ENCODE measurements around the gene ERVFRD-1.
"Not testable (repeated sequence)": the region's sequence is repeated elsewhere in the genome, so short reads cannot be mapped to it uniquely, and the experiment has no call there.

Gene ERVFRD-1

DNA sequence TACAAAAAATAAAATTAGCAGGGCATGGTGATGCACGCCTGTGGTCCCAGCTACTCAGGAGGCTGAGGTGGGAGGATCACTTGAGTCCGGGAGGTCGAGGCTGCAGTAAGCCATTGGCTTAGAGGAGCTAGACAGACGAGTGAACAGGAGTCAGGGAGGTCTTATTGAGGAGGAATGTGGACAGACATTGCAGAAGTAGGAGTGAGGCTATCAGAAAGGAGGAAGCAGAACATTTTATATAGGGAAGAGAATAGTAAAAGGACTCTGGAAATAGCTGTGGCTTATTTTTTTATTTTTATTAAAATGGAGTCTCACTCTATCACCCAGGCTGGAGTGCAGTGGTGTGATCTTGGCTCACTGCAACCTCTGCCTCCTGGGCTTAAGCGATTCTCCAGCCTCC, 20.4 kb downstream of the ERVFRD-1 start:
- DNase-seq (ENCODE audit: low spot score): not testable (repeated sequence)

DNA sequence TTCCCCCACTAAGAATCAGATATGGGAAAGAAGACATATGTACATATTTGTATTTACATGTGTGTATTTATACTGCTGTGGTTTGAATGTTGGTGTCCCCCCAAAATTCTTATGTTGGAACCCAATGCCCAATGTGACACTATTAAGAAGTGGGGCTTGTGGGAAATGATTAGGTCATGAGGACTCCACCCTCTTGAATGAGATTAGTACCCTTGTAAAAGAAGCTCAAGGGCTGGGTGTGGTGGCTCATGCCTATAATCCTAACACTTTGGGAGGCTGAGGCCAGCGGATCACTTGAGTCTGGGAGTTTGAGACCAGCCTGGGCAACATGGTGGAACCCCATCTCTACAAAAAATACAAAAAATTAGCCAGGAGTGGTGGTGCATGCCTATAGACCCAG, 21.8 kb downstream of the ERVFRD-1 start:
- DNase-seq (ENCODE audit: low spot score): no peak

DNA sequence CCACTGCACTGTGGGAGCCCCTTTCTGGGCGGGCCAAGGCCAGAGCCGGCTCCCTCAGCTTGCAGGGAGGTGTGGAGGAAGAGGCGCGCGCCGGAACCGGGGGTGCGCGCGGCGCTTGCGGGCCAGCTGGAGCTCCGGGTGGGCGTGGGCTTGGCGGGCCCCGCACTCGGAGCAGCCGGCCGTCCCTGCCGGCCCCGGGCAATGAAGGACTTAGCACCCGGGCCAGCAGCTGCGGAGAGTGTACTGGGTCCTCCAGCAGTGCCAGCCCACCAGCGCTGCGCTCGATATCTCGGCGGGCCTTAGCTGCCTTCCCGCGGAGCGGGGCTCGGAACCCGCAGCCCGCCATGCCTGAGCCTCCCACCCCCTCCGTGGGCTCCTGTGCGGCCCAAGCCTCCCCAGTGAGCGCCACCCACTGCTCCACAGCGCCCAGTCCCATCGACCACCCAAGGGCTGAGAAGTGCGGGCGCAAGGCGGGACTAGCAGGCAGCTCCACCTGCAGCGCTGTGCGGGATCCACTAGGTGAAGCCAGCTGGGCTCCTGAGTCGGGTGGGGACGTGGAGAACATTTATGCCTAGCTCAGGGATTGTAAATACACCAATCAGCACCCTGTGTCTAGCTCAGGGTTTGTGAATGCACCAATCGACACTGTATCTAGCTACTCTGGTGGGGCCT, 24.2 kb downstream of the ERVFRD-1 start:
- not testable (repeated sequence) for DNase-seq (ENCODE audit: low spot score)

DNA sequence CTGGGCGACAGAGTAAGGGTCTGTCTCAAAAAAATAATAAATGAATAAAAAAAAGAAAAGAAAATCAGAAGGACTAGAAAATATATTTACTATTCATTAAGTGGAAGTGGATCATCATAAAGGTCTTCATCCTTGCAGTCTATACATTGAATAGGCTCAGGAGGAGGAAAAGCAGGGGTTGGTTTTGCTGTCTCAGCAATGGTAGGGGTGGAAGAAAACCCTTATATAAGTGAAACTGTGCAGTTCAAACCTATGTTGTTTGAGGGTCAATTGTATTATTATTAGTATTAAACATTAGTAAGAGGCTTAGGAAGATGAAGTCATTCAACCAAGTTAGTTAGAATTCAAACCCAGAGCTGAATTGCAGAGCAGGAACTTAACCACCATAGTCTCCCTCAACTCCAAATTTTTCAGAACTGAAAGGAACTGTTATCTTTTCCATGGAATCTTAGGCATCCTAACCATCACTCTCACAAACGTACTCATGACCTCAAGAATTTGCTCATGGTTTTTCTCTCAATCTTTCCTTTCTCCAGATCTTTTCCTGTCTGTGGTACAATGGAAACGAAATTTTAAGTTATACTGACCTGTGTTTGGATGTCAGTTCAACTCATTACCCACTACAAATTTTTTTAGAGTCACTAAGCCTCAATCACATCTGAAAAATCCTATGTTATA, 25.6 kb downstream of the ERVFRD-1 start:
- peak; percentile 80 for DNase-seq (ENCODE audit: low spot score)

DNA sequence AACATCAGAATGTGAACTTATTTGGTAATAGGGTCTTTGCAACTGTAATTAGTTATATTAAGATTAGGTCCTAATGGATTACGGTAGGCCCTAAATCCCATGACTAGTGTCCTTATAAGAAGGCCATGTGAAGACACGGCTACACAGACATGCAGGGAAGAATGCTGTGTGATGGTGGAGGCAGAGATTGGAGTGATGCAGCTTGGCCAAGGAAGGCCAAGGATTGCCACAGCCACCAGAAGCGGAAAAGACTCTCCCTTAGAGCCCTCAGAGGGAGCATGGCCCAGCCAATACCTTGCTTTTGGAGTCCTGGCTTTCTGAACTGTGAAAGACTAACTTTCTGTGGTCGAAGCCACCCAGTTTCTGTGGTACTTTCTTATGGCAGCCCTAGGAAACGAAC, 27.6 kb downstream of the ERVFRD-1 start:
- no peak for DNase-seq (ENCODE audit: low spot score)

DNA sequence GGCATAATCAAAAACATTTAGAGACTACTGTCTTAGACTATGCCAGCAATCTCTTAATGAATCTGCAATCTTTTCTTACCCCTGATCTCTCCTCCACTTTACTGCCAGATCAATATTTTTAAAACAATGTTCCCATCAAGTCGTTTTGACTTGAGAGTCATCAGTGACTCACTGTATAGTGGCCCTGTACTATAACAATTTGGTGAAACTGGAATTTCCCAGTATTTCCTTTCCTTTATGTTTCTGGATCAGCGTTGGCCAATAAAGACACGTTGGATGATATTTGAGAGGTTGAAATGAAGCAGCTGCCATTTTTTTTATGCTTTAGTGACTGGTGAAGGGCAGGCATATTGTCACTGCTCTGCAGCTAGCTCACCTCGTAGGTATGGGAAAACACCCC, 28.0 kb downstream of the ERVFRD-1 start:
- no peak for DNase-seq (ENCODE audit: low spot score)

DNA sequence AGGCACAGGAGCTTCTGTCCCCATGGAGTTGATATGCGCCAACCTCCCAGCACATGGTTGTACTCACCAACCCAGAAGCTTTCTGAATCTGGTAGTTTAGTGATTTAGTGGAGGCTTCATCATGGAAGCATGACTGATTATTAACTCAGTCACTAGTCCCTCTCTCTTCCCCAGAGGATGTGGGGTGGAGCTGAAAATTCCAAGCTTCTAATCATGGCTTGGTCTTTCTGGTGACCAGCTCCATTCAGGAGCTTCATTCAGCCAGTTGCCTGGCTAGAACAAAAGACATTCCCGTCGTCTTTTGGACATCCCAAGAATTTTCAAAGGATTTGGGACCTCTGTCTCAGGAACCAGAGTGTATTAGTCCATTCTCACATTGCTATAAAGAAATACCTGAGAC, 31.2 kb downstream of the ERVFRD-1 start:
- no peak for DNase-seq (ENCODE audit: low spot score)

DNA sequence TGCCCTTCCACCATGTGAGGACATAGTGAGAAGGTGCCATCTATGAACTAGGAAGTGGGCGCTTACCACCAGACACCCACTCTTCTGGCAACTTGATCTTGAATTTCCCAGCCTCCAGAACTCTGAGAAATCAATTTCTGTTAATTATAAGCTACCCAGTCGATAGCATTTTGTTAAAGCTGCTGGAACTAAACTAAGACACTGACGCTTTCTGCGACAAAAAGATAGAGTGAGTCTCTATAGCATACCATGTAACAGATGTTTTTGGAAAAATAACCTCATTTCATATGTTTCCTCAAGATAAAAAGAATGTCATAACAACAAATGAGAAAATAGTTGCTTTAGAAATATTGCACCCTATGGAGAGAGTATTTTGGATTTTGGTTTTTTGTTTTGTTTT, 33.3 kb downstream of the ERVFRD-1 start:
- DNase-seq (ENCODE audit: low spot score): no peak

DNA sequence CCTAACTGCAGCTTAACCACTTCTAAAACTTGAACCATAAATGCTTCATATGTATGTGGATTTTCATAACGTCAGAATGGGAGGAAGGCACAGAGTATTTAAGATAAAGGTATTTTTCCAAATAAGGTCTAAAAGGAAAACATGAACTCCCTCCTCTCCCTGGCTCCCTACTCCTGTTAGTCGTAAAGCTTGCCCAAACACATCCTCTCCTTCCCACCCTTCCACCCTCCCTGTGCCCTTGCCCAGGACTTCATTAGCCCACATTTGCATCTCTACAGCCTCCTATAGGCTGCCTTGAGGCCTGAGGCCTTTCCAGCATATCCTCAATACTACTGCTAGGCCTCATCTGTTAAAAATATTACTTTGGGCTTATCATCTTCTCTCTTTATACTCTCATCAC, 35.0 kb downstream of the ERVFRD-1 start:
- DNase-seq (ENCODE audit: low spot score): no peak

DNA sequence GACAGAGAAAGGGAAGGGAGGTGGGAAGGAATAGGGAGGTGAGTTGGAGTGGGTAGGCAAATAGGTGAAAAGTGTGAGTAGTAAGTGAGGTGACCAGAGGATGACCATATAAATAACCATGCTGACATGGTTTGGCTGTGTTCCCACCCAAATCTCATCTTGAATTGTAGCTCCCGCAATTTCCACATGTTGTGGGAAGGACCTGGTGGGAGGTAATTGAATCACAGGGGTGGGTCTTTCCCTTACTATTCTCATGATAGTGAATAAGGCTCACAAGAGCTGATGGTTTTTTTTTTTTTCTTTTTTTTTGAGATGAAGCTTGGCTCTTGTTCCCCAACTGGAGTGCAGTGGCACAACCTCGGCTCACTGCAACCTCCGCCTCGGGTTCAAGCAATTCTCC, 39.4 kb downstream of the ERVFRD-1 start:
- DNase-seq (ENCODE audit: low spot score): no peak

DNA sequence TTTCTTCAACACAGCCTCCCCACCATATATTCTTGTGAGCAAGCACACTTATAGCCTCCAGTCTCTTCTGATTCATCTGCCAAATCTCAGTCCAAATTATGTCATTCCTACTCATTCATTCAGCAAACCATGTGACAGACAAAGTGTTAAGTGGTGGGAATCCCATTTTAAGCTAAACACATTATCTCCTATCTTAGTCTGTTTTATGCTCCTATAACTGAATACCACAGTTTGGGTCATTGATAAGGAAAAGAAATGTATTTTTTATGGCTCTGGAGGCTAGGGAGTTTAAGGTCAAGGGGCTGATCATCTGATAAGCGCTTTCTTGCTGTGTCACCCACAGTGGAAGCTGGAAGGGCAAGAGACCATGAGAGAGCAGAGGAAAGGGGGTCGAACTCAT, 41.8 kb downstream of the ERVFRD-1 start:
- no peak for DNase-seq (ENCODE audit: low spot score)

DNA sequence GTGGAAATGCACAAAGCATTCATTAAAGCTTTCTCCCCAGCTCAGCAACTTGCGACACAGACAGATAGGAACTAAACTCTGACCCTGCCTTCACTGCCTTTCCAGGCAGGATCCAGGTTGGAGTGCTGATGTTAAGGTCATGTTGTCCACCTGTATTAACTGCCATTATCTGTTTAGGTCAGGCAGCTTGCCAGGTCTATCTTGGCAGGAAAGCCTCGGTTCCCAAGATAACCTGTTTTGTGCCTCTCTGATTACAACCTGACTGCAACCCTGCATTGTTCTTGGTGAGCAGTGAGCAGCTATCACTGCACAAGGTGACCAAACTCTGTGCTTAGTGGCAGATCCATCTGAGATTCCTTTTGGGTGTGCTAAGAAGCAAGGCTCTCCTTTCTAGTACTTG, 44.2 kb downstream of the ERVFRD-1 start:
- DNase-seq (ENCODE audit: low spot score): no peak

DNA sequence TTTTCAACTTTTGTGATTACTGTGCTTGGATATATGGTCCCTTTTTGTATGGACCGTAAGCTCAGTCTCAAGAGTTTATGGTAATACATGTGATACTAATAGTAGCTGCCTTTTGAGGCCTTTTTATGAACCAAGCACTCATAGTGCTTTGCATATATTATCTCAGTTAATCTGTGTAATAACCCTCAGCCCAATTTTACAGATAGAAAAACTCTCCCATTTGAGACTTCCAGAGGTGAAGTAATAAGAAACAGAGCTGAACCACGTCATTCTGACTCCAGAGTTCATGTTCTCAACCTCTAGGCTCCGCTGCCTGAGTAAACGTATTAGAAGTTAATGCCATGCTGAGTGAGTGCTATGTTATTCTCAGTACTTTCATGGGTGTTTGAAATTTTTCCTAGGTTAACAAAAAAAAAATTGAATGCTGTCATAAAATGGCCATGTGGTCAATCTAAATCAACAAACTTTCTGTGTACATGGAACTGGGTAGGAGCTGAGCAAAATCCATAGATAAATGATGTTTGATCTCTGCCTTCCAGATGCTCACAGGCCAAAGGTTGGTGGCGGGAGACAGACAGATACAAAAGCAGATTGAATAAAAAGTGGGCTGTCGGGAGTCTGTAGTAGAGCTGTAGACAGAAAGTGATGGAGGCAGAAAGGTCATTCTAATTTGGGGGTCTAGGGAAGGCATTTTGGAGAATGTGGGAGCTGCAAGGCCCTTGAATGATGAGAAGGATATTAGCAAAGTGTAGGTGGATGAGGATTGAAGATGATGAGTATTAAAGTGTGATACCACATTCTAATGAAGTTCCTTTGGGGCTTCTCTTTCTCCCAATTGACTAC, 44.8 kb downstream of the ERVFRD-1 start:
- DNase-seq (ENCODE audit: low spot score): no peak

DNA sequence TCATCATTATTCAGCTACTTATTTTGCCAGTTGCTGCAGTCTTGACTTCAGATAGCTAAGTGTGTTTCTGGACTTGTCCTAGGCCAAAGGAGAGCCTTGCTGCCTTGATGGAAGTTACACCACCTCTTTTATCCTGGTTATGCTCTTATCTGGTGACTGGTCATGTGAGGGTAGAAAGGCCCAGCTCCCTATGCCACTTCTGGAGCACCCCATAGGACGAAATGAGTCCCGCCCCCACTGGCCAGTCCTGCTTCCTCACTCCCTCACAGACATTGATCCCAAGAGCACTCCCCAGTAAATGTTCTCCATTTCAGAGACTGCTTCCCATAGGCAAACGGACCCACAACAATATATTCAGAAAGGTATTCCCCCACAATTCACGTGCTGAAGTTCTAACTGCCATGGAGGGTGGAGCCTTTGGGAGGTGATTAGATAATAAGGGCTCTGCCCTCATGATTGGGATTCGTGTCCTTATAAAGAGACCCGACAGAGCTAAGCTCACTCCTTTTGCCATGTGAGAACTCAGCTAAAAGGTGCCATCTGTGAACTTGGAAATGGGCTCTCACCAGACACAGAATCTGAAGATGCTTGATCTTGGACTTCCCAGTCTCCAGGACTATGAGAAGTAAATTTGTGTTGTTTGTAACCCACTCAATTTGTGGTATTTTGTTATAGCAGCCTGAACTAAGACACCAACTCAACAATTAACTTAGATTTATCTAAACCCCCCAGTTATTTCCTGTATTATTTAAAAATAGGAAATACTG, 45.9 kb downstream of the ERVFRD-1 start:
- no peak for DNase-seq (ENCODE audit: low spot score)

DNA sequence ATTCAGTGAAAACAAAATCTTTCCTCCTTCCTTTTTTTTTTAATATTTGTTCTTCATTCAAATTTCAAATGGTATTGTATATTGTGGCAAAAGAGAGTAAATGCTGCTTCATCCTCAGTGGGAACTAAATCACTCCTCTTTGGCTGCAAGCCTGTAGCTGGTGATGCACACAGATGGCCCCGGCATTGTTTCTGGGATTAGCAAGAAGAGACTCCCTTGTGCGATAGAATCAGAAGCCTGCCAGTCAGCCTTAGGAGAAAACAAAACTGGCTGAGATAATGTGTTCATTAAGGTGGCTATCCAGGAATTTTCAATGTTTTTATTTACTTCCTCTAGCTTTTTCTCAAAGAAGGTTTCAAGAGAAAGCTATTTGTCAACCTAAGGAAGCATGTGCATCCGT, 46.7 kb downstream of the ERVFRD-1 start:
- DNase-seq (ENCODE audit: low spot score): no peak

DNA sequence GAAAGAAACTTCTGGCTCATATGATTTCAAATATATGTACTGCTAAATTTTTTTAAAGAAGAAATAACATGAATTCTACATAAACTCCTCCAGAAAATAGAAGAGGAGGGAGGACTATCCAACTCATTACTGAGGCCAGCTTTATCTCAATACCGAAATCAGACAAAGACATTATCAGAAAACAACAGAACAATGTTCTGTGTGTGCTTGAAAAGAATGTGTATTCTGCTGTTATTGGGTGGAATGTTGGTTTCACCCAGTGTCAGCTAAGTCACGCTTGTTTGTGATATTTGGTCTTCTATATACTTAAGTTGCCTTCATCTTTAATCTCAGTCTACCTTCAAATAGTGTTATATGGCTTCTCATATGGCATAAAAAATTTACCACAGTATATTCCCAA, 48.8 kb downstream of the ERVFRD-1 start:
- no peak for DNase-seq (ENCODE audit: low spot score)

DNA sequence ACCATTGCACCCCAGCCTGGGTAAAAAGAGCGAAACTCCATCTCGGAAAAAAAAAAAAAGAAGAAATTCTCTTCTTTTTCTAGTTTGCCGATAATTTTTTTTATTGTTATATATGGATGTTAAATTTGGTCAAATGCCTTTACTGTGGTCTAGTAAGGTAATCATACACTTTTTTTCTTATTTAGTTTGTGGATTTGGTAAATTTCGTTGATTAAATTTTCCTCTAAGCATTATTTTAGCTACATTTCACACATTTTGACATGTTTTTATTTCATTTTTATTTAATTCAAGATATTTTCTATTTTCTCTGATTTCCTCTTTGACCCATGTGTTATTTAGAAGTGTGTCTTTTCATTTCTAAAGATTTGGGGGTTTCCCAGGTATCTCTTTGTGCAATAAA, 49.4 kb downstream of the ERVFRD-1 start:
- DNase-seq (ENCODE audit: low spot score): no peak

DNA sequence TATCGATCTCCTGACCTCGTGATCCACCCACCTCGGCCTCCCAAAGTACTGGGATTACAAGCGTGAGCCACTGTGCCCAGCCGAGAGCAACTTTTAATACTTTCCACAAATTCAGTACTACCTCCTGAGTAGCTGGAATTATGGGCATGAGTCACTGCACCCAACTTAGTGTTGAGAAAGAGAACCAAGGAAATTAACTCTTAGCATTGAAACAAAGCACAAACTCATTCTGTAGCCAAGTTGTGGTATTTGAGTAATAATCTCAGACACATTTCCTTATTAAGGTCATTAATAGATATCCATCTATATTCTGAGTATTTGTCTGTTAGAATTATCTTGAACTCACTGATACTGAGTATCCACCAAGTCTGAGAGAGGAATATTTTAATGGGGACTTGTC, 53.1 kb downstream of the ERVFRD-1 start:
- no peak for DNase-seq (ENCODE audit: low spot score)

DNA sequence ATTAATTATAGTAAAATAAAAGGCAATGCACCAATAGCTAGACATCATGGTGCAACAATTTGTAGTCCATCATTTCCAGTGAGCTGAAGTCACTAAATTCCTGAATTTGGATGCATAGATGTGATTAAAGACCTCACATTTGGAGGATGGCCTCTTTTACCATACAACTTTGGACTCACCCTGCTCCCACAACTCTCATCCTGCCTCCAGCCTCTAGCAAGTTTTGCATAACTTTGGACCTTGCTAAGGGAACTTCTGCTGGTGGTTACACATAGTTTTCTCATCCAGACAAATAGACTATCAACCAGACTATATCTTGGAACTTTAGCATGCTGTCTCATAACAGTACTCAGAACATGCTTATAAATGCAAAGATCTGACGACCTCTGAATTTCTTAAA, 54.7 kb downstream of the ERVFRD-1 start:
- no peak for DNase-seq (ENCODE audit: low spot score)

DNA sequence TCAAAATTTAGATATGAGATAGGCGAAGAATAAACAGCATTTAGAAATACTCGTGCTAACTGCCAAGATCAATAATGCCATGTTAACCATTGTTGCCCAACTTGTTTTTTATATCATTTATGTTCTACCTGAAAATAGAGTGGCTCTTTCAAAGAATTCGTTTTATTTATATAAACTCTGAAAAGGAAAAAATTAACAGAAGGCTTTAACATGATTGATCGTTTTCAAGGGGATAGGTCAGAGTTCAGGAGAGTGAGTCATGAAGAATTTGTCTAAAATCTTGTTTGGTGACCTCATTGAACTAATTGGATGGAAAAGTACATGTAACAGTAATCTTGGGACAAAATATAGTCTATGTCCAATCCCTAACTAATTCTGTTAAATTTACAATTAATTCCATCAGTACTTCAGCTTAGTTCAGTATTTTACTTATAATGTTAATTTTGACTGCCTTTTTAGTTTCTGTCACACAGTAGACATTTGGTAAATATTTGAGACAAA, 56.3 kb downstream of the ERVFRD-1 start:
- no peak for DNase-seq (ENCODE audit: low spot score)

DNA sequence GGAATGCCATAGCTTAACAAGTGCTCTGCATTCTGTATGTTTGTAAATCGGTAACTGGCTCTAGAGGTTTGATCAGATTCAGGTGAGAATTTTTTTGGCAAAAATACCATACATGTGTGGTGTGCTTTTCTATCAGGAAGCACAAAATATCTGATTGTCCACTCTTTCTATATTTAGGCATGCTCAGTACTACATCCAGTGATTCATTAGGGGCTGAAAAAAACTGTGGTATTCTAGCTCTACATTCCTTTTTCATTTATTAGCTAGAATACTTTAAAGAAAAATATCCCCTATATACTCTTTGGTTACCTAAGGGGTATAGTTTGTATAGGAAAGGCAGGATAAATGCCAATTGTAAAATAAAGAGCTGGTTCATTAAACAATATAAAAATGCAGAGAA, 56.8 kb downstream of the ERVFRD-1 start:
- DNase-seq (ENCODE audit: low spot score): no peak

DNA sequence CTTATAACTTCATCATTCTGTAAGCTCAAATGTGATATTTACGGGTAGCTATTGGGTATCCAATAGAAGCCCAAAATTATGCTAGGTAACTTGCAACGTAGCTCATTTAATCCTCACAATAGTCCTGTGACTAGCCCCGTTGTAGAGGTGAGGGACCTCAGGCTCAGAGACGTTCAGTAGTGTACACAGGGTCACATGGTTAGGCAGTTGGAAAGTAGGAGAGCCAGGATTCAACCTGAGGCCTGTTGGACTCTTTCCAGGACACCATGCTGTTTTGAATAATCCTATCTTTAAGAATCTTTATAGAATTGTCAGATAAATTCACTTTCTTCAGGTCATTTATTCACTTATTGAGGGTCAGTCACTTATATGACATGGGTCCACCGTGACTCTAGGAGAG, 58.2 kb downstream of the ERVFRD-1 start:
- DNase-seq (ENCODE audit: low spot score): no peak

Data from GM03348 (cell line).